Uterus (tissue), 2 donors: ENCODE results near the gene TMEM213.

ENCODE experiments used
- POLR2A ChIP-seq, 2 donors: fragments of 450-650 bp; IDR thresholded peaks; one replicate each; pipeline ENCODE4 v1.6.1; 2016; ENCODE audit warnings: antibody characterized with exemption in 2 of 2, mild to moderate bottlenecking in 1 of 2, moderate library complexity in 1 of 2
- TF ChIP-seq, protein P1 (sequence below), 4 experiments: fragments of 200-600 bp in 2 of 4; fragments of 450-650 bp in 2 of 4; sonication (generic) in 2 of 4; IDR thresholded peaks; one replicate each; pipeline ENCODE4 v1.5.1; 2016 to 2019; ENCODE audit warnings: antibody characterized with exemption in 4 of 4, mild to moderate bottlenecking in 2 of 4, moderate library complexity in 1 of 4

DNA sequence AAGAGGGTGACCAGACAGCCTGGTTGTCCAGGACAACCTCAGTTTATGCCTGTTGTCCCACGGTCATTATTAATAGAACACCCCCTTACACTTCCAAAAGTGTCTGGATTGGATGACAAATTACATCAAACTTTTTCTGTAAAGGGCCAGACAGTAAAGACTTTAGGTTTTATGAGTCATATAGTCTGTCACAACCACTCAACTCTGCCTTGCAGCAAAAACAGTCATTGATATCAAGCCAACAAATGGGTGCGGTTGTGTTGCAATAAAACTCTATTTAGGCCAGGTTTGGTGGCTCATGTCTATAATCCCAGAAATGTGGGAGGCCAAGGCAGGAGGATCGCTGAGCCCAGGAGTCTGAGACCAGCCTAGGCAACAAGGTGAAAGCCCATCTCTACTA lies 66.9 kb downstream of the TMEM213 start:
- TF ChIP-seq, protein P1, sequence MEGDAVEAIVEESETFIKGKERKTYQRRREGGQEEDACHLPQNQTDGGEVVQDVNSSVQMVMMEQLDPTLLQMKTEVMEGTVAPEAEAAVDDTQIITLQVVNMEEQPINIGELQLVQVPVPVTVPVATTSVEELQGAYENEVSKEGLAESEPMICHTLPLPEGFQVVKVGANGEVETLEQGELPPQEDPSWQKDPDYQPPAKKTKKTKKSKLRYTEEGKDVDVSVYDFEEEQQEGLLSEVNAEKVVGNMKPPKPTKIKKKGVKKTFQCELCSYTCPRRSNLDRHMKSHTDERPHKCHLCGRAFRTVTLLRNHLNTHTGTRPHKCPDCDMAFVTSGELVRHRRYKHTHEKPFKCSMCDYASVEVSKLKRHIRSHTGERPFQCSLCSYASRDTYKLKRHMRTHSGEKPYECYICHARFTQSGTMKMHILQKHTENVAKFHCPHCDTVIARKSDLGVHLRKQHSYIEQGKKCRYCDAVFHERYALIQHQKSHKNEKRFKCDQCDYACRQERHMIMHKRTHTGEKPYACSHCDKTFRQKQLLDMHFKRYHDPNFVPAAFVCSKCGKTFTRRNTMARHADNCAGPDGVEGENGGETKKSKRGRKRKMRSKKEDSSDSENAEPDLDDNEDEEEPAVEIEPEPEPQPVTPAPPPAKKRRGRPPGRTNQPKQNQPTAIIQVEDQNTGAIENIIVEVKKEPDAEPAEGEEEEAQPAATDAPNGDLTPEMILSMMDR (IDR thresholded peaks at IDR 0.05): no peak
- TF ChIP-seq POLR2A (IDR thresholded peaks at IDR 0.05): no peak
